ENCODE results near the gene KIRREL3. TPM values are rescaled to one million over a fixed set of nuclear protein-coding genes. Genes with fewer than 3 reads are reported as not detected.

The KIRREL3 gene
- total RNA-seq, 2 donors from 2014 or later, result 0.44 to 2.1 TPM

GRCh38 chr11:126853732-126854131 is 146.8 kb downstream of the KIRREL3 start:
- DNase-seq, result no peak
- ATAC-seq, result no peak
- intact Hi-C loops (cut with DNase I), result no loop called here

GRCh38 chr11:126844789-126845188 is 155.8 kb downstream of the KIRREL3 start:
- ATAC-seq, result no peak
- intact Hi-C loops (cut with DNase I), result no loop called here
- DNase-seq, result no peak

- ATAC-seq (no peak), DNase-seq (no peak)
- intact Hi-C loops (cut with DNase I), result no loop called here
Measured at GRCh38 chr11:126843096-126843495, 157.5 kb downstream of the KIRREL3 start.

- no peak for ATAC-seq
- intact Hi-C loops (cut with DNase I), result no loop called here
- DNase-seq, result no peak
Measured at GRCh38 chr11:126841999-126842398, 158.6 kb downstream of the KIRREL3 start.

GRCh38 chr11:126840975-126841374 is 159.6 kb downstream of the KIRREL3 start:
- DNase-seq (no peak), ATAC-seq (no peak)
- intact Hi-C loops (cut with DNase I), result no loop called here

GRCh38 chr11:126840201-126840886 is 160.2 kb downstream of the KIRREL3 start:
- intact Hi-C loops (cut with DNase I), result no loop called here
- ATAC-seq (no peak), DNase-seq (no peak)

- intact Hi-C loops (cut with DNase I), result no loop called here
- ATAC-seq (no peak), DNase-seq (no peak)
Measured at GRCh38 chr11:126839496-126839895, 161.1 kb downstream of the KIRREL3 start.

- no peak for DNase-seq
- ATAC-seq, result no peak
- intact Hi-C loops (cut with DNase I), result no loop called here
Measured at GRCh38 chr11:126838779-126839178, 161.8 kb downstream of the KIRREL3 start.

- DNase-seq (no peak), ATAC-seq (no peak)
- intact Hi-C loops (cut with DNase I), result no loop called here
Measured at GRCh38 chr11:126837581-126837980, 163.0 kb downstream of the KIRREL3 start.

GRCh38 chr11:126834573-126834972 is 166.0 kb downstream of the KIRREL3 start:
- ATAC-seq (no peak), DNase-seq (no peak)
- intact Hi-C loops (cut with DNase I), result no loop called here

- intact Hi-C loops (cut with DNase I), result no loop called here
- peak in 1 of 2 donors; percentile 56 for ATAC-seq
- no peak for DNase-seq
Measured at GRCh38 chr11:126834149-126834548, 166.4 kb downstream of the KIRREL3 start.

GRCh38 chr11:126833065-126833464 is 167.5 kb downstream of the KIRREL3 start:
- no peak for ATAC-seq

GRCh38 chr11:126832387-126832786 is 168.2 kb downstream of the KIRREL3 start:
- DNase-seq (no peak), ATAC-seq (no peak)
- intact Hi-C loops (cut with DNase I), result no loop called here

More at GRCh38 chr11:126833065-126833464, 167.5 kb downstream of the KIRREL3 start:
- DNase-seq, result no peak
- intact Hi-C loops (cut with DNase I), result no loop called here

- intact Hi-C loops (cut with DNase I), result no loop called here
- DNase-seq (no peak), ATAC-seq (no peak)
Measured at GRCh38 chr11:126830216-126830806, 170.3 kb downstream of the KIRREL3 start.

- ATAC-seq, result no peak
- no peak for DNase-seq
- intact Hi-C loops (cut with DNase I), result no loop called here
Measured at GRCh38 chr11:126829716-126830115, 170.9 kb downstream of the KIRREL3 start.

GRCh38 chr11:126824035-126824607 is 176.4 kb downstream of the KIRREL3 start:
- DNase-seq (no peak), ATAC-seq (no peak)
- intact Hi-C loops (cut with DNase I), result no loop called here

GRCh38 chr11:126823274-126823673 is 177.3 kb downstream of the KIRREL3 start:
- no peak for ATAC-seq
- no peak for DNase-seq
- intact Hi-C loops (cut with DNase I), result no loop called here

- DNase-seq, result no peak
- intact Hi-C loops (cut with DNase I), result no loop called here
- ATAC-seq, result no peak
Measured at GRCh38 chr11:126821827-126822226, 178.7 kb downstream of the KIRREL3 start.

- intact Hi-C loops (cut with DNase I), result no loop called here
- DNase-seq (no peak), ATAC-seq (no peak)
Measured at GRCh38 chr11:126819194-126819593, 181.4 kb downstream of the KIRREL3 start.

- intact Hi-C loops (cut with DNase I), result no loop called here
- peak in 1 of 2 donors; percentile 69 for ATAC-seq
Measured at GRCh38 chr11:126817523-126818450, 182.8 kb downstream of the KIRREL3 start.

More at GRCh38 chr11:126817523-126818450, 182.8 kb downstream of the KIRREL3 start:
- DNase-seq, result no peak

Measured in left cardiac atrium (tissue), 4 donors.